ENCODE measurements around the gene MOCS3. TPM values are rescaled to one million over a fixed set of nuclear protein-coding genes. Genes with fewer than 3 reads are reported as not detected.

Gene MOCS3
- total RNA-seq, 1 donor from 2014 or later: 3.2 TPM

- H3K27me3 ChIP-seq: no peaks in the 10 kb centered on the region
- H3K27ac ChIP-seq: no peak overlapping the region
- no peaks in the 10 kb centered on the region for H3K4me1 ChIP-seq
- DNase-seq (ENCODE audit: extremely low spot score in 2 of 2): no peak
- no peak overlapping the region for H3K4me3 ChIP-seq
- intact Hi-C loops (cut with DNase I): no loop called here
- H3K36me3 ChIP-seq: no peaks in the 10 kb centered on the region
- H3K9me3 ChIP-seq: no peaks in the 10 kb centered on the region
- no peak for TF ChIP-seq CTCF (IDR thresholded peaks at IDR 0.05)
- no peak for TF ChIP-seq POLR2AphosphoS5 (IDR thresholded peaks at IDR 0.05; ENCODE audit: insufficient read depth in 1 of 2, low read depth in 1 of 2)
- no peak for TF ChIP-seq POLR2A (IDR thresholded peaks at IDR 0.05)
Observed at GRCh38 chr20:50992336-50992732, 33.7 kb downstream of the MOCS3 start.

GRCh38 chr20:50992733-50993457, 34.3 kb downstream of the MOCS3 start:
- DNase-seq (ENCODE audit: extremely low spot score in 2 of 2): no peak
- intact Hi-C loops (cut with DNase I): no loop called here
- no peaks in the 10 kb centered on the region for H3K36me3 ChIP-seq
- no peaks in the 10 kb centered on the region for H3K27me3 ChIP-seq
- TF ChIP-seq CTCF (IDR thresholded peaks at IDR 0.05): no peak
- no peak for TF ChIP-seq POLR2A (IDR thresholded peaks at IDR 0.05)
- no peak for TF ChIP-seq POLR2AphosphoS5 (IDR thresholded peaks at IDR 0.05; ENCODE audit: insufficient read depth in 1 of 2, low read depth in 1 of 2)
- no peak overlapping the region for H3K4me3 ChIP-seq
- no peaks in the 10 kb centered on the region for H3K9me3 ChIP-seq
- H3K4me1 ChIP-seq: no peaks in the 10 kb centered on the region
- H3K27ac ChIP-seq: no peak overlapping the region

- H3K36me3 ChIP-seq: no peaks in the 10 kb centered on the region
- no peak overlapping the region for H3K4me3 ChIP-seq
- no peaks in the 10 kb centered on the region for H3K4me1 ChIP-seq
- H3K9me3 ChIP-seq: no peaks in the 10 kb centered on the region
- no peak for DNase-seq (ENCODE audit: extremely low spot score in 2 of 2)
- H3K27me3 ChIP-seq: no peaks in the 10 kb centered on the region
- TF ChIP-seq POLR2A (IDR thresholded peaks at IDR 0.05): no peak
- TF ChIP-seq POLR2AphosphoS5 (IDR thresholded peaks at IDR 0.05; ENCODE audit: insufficient read depth in 1 of 2, low read depth in 1 of 2): no peak
- H3K27ac ChIP-seq: no peak overlapping the region
- intact Hi-C loops (cut with DNase I): no loop called here
Observed at GRCh38 chr20:50993876-50994275, 35.3 kb downstream of the MOCS3 start.

GRCh38 chr20:50995506-50995905, 36.9 kb downstream of the MOCS3 start:
- Histone ChIP-seq H3K27me3 (no peaks in the 10 kb centered on the region), H3K36me3 (no peaks in the 10 kb centered on the region), H3K4me3 (no peak overlapping the region), H3K27ac (no peak overlapping the region), H3K4me1 (no peaks in the 10 kb centered on the region), H3K9me3 (no peaks in the 10 kb centered on the region)
- TF ChIP-seq POLR2A (IDR thresholded peaks at IDR 0.05): no peak
- no peak for TF ChIP-seq CTCF (IDR thresholded peaks at IDR 0.05)
- no peak for TF ChIP-seq POLR2AphosphoS5 (IDR thresholded peaks at IDR 0.05; ENCODE audit: insufficient read depth in 1 of 2, low read depth in 1 of 2)
- no peak for DNase-seq (ENCODE audit: extremely low spot score in 2 of 2)
- intact Hi-C loops (cut with DNase I): no loop called here

GRCh38 chr20:50996901-50997865, 38.6 kb downstream of the MOCS3 start:
- intact Hi-C loops (cut with DNase I): no loop called here

More at GRCh38 chr20:50996901-50997865, 38.6 kb downstream of the MOCS3 start:
- TF ChIP-seq POLR2AphosphoS5 (IDR thresholded peaks at IDR 0.05; ENCODE audit: insufficient read depth in 1 of 2, low read depth in 1 of 2) (no peak), CTCF (IDR thresholded peaks at IDR 0.05) (no peak), POLR2A (IDR thresholded peaks at IDR 0.05) (no peak)
- Histone ChIP-seq H3K27ac (no peak overlapping the region), H3K27me3 (no peaks in the 10 kb centered on the region), H3K9me3 (no peaks in the 10 kb centered on the region), H3K36me3 (no peaks in the 10 kb centered on the region), H3K4me3 (no peak overlapping the region), H3K4me1 (no peaks in the 10 kb centered on the region)
- DNase-seq (ENCODE audit: extremely low spot score in 2 of 2): no peak
